ENCODE data around the gene SCYGR6.

SCYGR6 gene

GRCh38 chr2:227713291-227713690 lies 11.3 kb downstream of the SCYGR6 start:
- no peak for DNase-seq (ENCODE audit: low read depth)

- no peak for DNase-seq (ENCODE audit: low read depth)
Observed at GRCh38 chr2:227710986-227711385, 13.6 kb downstream of the SCYGR6 start.

GRCh38 chr2:227707390-227707789 lies 17.2 kb downstream of the SCYGR6 start:
- no peak for DNase-seq (ENCODE audit: low read depth)

- DNase-seq (ENCODE audit: low read depth) = no peak
Observed at GRCh38 chr2:227706859-227707258, 17.7 kb downstream of the SCYGR6 start.

- DNase-seq (ENCODE audit: low read depth) = no peak
Observed at GRCh38 chr2:227703961-227704360, 20.6 kb downstream of the SCYGR6 start.

GRCh38 chr2:227703280-227703732 lies 21.3 kb downstream of the SCYGR6 start:
- no peak for DNase-seq (ENCODE audit: low read depth)

GRCh38 chr2:227701556-227701955 lies 23.0 kb downstream of the SCYGR6 start:
- no peak for DNase-seq (ENCODE audit: low read depth)

- no peak for DNase-seq (ENCODE audit: low read depth)
Observed at GRCh38 chr2:227696990-227697679, 27.4 kb downstream of the SCYGR6 start.

- DNase-seq (ENCODE audit: low read depth) = no peak
Observed at GRCh38 chr2:227687189-227687588, 37.4 kb downstream of the SCYGR6 start.

- DNase-seq (ENCODE audit: low read depth) = no peak
Observed at GRCh38 chr2:227684258-227684657, 40.3 kb downstream of the SCYGR6 start.

GRCh38 chr2:227677928-227678327 lies 46.6 kb downstream of the SCYGR6 start:
- DNase-seq (ENCODE audit: low read depth) = no peak

- DNase-seq (ENCODE audit: low read depth) = no peak
Observed at GRCh38 chr2:227674485-227674884, 50.1 kb downstream of the SCYGR6 start.

Measured in stimulated activated CD8-positive, alpha-beta memory T cell treated with anti-CD3 and anti-CD28 coated beads, Interleukin-12 subunit alpha, Interleukin-12 subunit beta, amount 100 ng/mL, for 4 hours (primary cell).